K562 (cell line): ENCODE results near the gene HSDL2. TPM values are rescaled to one million over a fixed set of nuclear protein-coding genes. Genes with fewer than 3 reads are reported as not detected.

Experiments used
- ATF1 ChIP-seq, 2 experiments: fragments of 450-650 bp in 1 of 2; IDR thresholded peaks; 2 replicates each; pipeline ENCODE4 v1.6.1; 2016; ENCODE audit warnings: missing compliant biosample characterization in 1 of 2, missing genetic modification characterization in 1 of 2
- CGGBP1 ChIP-seq: fragments of 250-450 bp; sonication (Bioruptor Pico); IDR thresholded peaks from 2 replicates; pipeline ENCODE4 v1.9.0; 2021; ENCODE audit warnings: mild to moderate bottlenecking
- CXXC5 ChIP-seq: fragments of 250-450 bp; sonication (Bioruptor Pico); IDR thresholded peaks from 2 replicates; pipeline ENCODE4 v1.8.0; 2022; ENCODE audit warnings: inconsistent platforms, mild to moderate bottlenecking, moderate library complexity
- DIDO1 ChIP-seq: fragments of 450-650 bp; IDR thresholded peaks from 2 replicates; pipeline ENCODE4 v1.6.1; 2016; ENCODE audit warnings: low read depth, missing biosample characterization, missing genetic modification characterization
- MTA3 ChIP-seq: fragments of 450-650 bp; formaldehyde crosslinking; IDR thresholded peaks from 2 replicates; pipeline ENCODE4 v1.6.1; 2017; ENCODE audit warnings: mild to moderate bottlenecking, borderline replicate concordance
- PCBP2 ChIP-seq: fragments of 200-400 bp; formaldehyde crosslinking; IDR thresholded peaks from 2 replicates; pipeline ENCODE4 v1.6.1; 2018; ENCODE audit warnings: low read length, low read depth, mild to moderate bottlenecking, moderate library complexity; ENCODE audit not compliant: poor library complexity, severe bottlenecking
- POLR2A ChIP-seq: fragments of 450-650 bp; conservative IDR thresholded peaks from 2 replicates; pipeline ENCODE4 v1.6.1; 2016
- TAF7 ChIP-seq: fragments of 450-650 bp; IDR thresholded peaks from 2 replicates; pipeline ENCODE4 v1.6.1; 2016; ENCODE audit warnings: missing genetic modification characterization, missing compliant biosample characterization
- TARDBP ChIP-seq: fragments of 450-650 bp; IDR thresholded peaks from 2 replicates; pipeline ENCODE4 v1.6.1; 2016
- ZBTB33 ChIP-seq: sonication (generic); formaldehyde crosslinking; IDR thresholded peaks from 2 replicates; pipeline ENCODE4 v1.8.1; 2023; ENCODE audit warnings: mild to moderate bottlenecking, missing genetic modification reagents
- ZBTB7A ChIP-seq: IDR thresholded peaks from 2 replicates; pipeline ENCODE4 v1.6.1; 2011; ENCODE audit warnings: low read depth, mild to moderate bottlenecking, low read length, moderate library complexity, borderline replicate concordance; ENCODE audit not compliant: control insufficient read depth
- ZNF143 ChIP-seq: sonication (generic); formaldehyde crosslinking; IDR thresholded peaks from 2 replicates; pipeline ENCODE4 v1.9.0; 2022; ENCODE audit warnings: mild to moderate bottlenecking, missing genetic modification reagents
- polyA plus RNA-seq, 8 experiments: library from polyadenylated mRNA; depleted of rRNA in 4 of 8; stranded (reverse) in 5 of 8; unstranded in 3 of 8; fragments of >200 nt; fragmentation: Nextera tagmentation in 2 of 8; fragmentation: Illumina TruSeq in 1 of 8; extraction: Ambion mirVana in 2 of 8; extraction: Trizol in 1 of 8; gene quantifications; 2 replicates each; pipeline versions ENCODE4 v1.2.1 to v1.2.3, GENCODE V29; 2011 to 2014; ENCODE audit warnings: inconsistent platforms in 1 of 8, missing spikeins in 1 of 8
- total RNA-seq, 7 experiments: library from RNA; depleted of rRNA in 6 of 7; stranded (reverse); fragments of >200 nt in 6 of 7; fragmentation: Illumina TruSeq in 2 of 7; extraction: Trizol in 2 of 7; gene quantifications; 2 replicates each; pipeline versions ENCODE4 v1.2.1 to v1.2.3, GENCODE V29; 2011 to 2021; ENCODE audit warnings: low replicate concordance in 1 of 7
- TF ChIP-seq, protein P1 (sequence below): fragments of 450-650 bp; IDR thresholded peaks from 2 replicates; pipeline ENCODE4 v1.6.1; 2016; ENCODE audit warnings: low read depth
- TF ChIP-seq, protein P2 (sequence below): fragments of 450-650 bp; IDR thresholded peaks from 2 replicates; pipeline ENCODE4 v1.7.0; 2016; ENCODE audit warnings: borderline replicate concordance

Gene HSDL2
- total and polyA plus RNA-seq, 9 of the 15 experiments (the other 6 are each of a cell fraction or from before 2014, with no cell fraction given) = 22.8 to 74.1 (median 35.6) TPM

DNA sequence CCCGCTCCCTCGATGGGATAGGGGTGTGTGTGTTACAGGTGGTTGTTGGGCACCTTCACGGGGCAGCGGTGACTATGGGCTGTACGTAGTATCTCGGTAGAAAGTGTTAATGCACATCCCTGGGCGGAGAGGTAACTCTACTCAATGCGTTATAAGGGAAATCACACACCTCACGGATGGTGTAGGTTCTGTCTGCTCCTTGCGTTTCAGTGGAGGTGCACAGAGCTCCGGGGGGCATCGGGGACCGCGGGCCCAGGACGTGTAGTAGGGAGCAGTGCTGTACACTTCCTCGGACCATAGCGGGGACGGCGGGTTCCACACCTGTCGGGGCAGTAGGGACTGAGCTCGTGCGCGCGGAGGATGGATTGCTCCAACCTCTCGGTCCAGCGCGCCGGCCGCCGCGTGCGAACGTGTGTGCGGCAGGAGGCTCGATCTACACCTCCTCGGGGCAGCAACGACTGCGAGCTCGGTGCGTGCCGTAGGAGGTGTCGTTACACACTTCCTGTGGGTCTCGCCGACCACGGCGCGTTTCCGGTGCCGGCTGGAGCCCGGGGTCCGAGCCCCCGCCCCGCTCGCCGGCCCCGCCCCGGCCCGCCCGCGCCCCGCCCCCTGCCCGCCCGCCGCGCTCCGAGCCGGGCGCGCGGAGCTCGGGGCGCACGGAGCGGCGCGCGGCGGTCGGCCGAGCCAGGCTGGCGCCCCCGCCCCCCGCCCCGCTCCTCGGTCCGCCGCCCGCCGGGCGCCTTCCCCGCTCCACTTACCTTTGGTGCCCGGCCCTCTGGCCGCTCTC lies 106.5 kb downstream of the HSDL2 start, which contains the start of gene KIAA1958 (continued):
- TF ChIP-seq, protein P1, sequence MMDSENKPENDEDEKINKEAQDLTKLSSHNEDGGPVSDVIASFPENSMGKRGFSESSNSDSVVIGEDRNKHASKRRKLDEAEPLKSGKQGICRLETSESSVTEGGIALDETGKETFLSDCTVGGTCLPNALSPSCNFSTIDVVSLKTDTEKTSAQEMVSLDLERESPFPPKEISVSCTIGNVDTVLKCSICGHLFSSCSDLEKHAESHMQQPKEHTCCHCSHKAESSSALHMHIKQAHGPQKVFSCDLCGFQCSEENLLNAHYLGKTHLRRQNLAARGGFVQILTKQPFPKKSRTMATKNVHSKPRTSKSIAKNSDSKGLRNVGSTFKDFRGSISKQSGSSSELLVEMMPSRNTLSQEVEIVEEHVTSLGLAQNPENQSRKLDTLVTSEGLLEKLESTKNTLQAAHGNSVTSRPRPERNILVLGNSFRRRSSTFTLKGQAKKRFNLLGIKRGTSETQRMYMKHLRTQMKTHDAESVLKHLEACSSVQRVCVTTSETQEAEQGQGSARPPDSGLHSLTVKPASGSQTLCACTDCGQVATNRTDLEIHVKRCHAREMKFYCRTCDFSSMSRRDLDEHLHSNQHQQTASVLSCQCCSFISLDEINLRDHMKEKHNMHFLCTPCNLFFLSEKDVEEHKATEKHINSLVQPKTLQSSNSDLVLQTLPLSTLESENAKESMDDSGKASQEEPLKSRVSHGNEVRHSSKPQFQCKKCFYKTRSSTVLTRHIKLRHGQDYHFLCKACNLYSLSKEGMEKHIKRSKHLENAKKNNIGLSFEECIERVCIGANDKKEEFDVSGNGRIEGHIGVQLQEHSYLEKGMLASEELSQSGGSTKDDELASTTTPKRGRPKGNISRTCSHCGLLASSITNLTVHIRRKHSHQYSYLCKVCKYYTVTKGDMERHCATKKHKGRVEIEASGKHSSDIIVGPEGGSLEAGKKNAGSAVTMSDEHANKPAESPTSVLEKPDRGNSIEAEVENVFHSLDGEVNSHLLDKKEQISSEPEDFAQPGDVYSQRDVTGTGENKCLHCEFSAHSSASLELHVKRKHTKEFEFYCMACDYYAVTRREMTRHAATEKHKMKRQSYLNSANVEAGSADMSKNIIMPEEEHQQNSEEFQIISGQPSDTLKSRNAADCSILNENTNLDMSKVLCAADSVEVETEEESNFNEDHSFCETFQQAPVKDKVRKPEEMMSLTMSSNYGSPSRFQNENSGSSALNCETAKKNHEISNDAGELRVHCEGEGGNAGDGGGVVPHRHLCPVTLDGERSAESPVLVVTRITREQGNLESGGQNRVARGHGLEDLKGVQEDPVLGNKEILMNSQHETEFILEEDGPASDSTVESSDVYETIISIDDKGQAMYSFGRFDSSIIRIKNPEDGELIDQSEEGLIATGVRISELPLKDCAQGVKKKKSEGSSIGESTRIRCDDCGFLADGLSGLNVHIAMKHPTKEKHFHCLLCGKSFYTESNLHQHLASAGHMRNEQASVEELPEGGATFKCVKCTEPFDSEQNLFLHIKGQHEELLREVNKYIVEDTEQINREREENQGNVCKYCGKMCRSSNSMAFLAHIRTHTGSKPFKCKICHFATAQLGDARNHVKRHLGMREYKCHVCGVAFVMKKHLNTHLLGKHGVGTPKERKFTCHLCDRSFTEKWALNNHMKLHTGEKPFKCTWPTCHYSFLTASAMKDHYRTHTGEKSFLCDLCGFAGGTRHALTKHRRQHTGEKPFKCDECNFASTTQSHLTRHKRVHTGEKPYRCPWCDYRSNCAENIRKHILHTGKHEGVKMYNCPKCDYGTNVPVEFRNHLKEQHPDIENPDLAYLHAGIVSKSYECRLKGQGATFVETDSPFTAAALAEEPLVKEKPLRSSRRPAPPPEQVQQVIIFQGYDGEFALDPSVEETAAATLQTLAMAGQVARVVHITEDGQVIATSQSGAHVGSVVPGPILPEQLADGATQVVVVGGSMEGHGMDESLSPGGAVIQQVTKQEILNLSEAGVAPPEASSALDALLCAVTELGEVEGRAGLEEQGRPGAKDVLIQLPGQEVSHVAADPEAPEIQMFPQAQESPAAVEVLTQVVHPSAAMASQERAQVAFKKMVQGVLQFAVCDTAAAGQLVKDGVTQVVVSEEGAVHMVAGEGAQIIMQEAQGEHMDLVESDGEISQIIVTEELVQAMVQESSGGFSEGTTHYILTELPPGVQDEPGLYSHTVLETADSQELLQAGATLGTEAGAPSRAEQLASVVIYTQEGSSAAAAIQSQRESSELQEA = peak; percentile 83; the same call in 1 of the 2 replicates
- TF ChIP-seq CXXC5 (CRISPR knock-in tag) = peak; percentile 90
- peak; percentile 91 for TF ChIP-seq ZBTB33 (CRISPR knock-in tag)
- peak; percentile 98 for TF ChIP-seq POLR2A
- TF ChIP-seq PCBP2 = no peak
- 0 out of 2 replicates have a peak, but pooled peaks have one; percentile 25 for TF ChIP-seq CGGBP1
- TF ChIP-seq TARDBP = peak; percentile 55; the same call in 1 of the 2 replicates
- no peak for TF ChIP-seq ATF1 (CRISPR knock-in tag; IDR thresholded peaks at IDR 0.05)
- peak; percentile 86 for TF ChIP-seq ATF1 (tag; IDR thresholded peaks at IDR 0.05)
- TF ChIP-seq TAF7 (tag) = peak; percentile 75
- TF ChIP-seq ZBTB7A = peak; percentile 83; the same call in 1 of the 2 replicates
- no peak for TF ChIP-seq DIDO1 (tag)
- TF ChIP-seq, protein P2, sequence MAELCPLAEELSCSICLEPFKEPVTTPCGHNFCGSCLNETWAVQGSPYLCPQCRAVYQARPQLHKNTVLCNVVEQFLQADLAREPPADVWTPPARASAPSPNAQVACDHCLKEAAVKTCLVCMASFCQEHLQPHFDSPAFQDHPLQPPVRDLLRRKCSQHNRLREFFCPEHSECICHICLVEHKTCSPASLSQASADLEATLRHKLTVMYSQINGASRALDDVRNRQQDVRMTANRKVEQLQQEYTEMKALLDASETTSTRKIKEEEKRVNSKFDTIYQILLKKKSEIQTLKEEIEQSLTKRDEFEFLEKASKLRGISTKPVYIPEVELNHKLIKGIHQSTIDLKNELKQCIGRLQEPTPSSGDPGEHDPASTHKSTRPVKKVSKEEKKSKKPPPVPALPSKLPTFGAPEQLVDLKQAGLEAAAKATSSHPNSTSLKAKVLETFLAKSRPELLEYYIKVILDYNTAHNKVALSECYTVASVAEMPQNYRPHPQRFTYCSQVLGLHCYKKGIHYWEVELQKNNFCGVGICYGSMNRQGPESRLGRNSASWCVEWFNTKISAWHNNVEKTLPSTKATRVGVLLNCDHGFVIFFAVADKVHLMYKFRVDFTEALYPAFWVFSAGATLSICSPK = peak; percentile 70; the same call in 1 of the 2 replicates
- peak; percentile 88; the same call in 1 of the 2 replicates for TF ChIP-seq MTA3
- peak; percentile 60; the same call in 1 of the 2 replicates for TF ChIP-seq ZNF143 (CRISPR knock-in tag)
